Activated naive CD4-positive, alpha-beta T cell treated with anti-CD3 and anti-CD28 coated beads, Interleukin-2, amount 50 U/mL, for 72 hours (primary cell): ENCODE measurements around the gene FCHSD2. TPM values are rescaled to one million over a fixed set of nuclear protein-coding genes. Genes with fewer than 3 reads are reported as not detected.
A peak's percentile ranks its signal among the peaks of the same experiment; 100 is the strongest.

Experiments used
- ATAC-seq, 2 donors: fragments of 150-1000 bp; cut with Tn5 transposase; 2 replicates each; pipeline ENCODE4 v1.10.0; 2021; ENCODE audit warnings: mild to moderate bottlenecking in 2 of 2, moderate library complexity in 2 of 2
- DNase-seq, 2 donors: peaks; one replicate each; pipeline ENCODE4 v3.0.0; 2021 to 2022; ENCODE audit warnings: low spot score in 2 of 2
- H3K27ac Mint-ChIP-seq, 2 donors: one replicate each; pipeline ENCODE4 v1.8.0; 2022; ENCODE audit warnings: mild to moderate bottlenecking in 2 of 2, mixed read lengths in 2 of 2
- H3K36me3 Mint-ChIP-seq, 2 donors: one replicate each; pipeline ENCODE4 v1.8.0; 2022; ENCODE audit warnings: mixed read lengths in 2 of 2
- H3K9me3 Mint-ChIP-seq, 2 donors: one replicate each; pipeline ENCODE4 v1.8.0; 2022; ENCODE audit warnings: mixed read lengths in 2 of 2
- total RNA-seq, 2 donors: library from RNA; stranded (reverse); gene quantifications; one replicate each; pipeline ENCODE4 v1.2.3, GENCODE V29; 2022

The FCHSD2 gene
- total RNA-seq, 2 donors from 2014 or later: 10.3 to 32.4 TPM

DNA sequence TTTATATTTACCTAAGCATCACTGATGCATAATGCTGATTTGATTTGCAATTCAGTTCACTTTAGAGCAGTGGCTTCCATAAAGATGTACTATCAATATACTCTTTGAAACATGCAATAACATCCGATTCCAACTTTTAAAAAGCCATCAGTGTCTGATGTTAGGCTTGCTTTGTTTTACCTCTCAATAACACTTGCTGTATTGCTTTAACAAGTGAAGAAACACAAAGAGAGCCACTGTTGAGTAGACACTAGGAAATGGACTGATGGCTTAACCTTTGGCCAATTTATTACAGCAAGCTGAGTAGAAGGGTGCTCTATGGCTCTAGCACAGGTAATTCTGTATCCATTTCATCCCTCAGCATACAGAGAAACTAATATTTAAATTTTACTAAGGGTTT is 122.1 kb downstream of the FCHSD2 start:
- H3K27ac Mint-ChIP-seq: no peak overlapping the region
- H3K36me3 Mint-ChIP-seq: peaks cover 27 to 31% of the 10 kb centered on the region in 2 donors
- H3K9me3 Mint-ChIP-seq: peaks cover 13 to 23% of the 10 kb centered on the region in 2 donors
- DNase-seq: no peak
- ATAC-seq: no peak

DNA sequence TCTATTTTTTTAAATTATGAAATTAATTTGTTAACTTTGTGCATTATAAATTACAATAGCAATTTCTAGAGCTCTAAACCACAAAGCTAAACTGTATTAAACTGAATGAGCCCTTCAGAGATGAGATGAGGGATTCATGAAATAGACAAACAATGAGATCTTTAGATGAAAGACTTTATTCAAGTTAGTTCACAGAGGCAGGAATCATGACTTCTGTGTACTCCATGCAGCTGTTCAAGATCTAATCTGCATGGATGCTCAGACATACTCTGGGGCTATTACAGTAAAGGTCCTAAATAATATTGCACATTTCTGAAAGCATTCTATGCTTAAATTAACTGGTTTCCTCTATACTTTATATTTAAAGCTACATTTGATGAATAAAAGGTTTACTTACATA is 122.7 kb downstream of the FCHSD2 start:
- DNase-seq (no peak), ATAC-seq (no peak)
- Mint-ChIP-seq H3K36me3 (peaks cover 21 to 25% of the 10 kb centered on the region in 2 donors), H3K27ac (no peak overlapping the region), H3K9me3 (peaks cover 7 to 18% of the 10 kb centered on the region in 2 donors)

DNA sequence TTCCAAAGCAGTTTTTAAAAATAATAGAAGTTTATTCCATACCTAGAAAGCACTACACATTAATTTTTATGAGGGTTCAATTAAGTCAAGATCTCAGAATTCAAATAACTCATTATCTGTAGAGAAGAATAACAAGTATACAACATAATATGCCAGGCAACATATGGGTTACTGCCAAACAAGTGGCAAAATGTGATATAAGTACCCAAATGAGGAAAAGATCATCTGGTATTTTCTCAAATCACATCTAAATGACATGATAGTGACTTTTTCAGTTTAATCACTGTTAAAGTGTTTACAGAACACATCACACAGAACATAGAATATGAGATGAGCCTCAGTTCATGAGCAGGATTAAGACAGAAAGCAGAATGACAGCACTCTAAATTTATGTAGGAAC is 123.3 kb downstream of the FCHSD2 start:
- H3K27ac Mint-ChIP-seq: no peak overlapping the region
- DNase-seq: no peak

DNA sequence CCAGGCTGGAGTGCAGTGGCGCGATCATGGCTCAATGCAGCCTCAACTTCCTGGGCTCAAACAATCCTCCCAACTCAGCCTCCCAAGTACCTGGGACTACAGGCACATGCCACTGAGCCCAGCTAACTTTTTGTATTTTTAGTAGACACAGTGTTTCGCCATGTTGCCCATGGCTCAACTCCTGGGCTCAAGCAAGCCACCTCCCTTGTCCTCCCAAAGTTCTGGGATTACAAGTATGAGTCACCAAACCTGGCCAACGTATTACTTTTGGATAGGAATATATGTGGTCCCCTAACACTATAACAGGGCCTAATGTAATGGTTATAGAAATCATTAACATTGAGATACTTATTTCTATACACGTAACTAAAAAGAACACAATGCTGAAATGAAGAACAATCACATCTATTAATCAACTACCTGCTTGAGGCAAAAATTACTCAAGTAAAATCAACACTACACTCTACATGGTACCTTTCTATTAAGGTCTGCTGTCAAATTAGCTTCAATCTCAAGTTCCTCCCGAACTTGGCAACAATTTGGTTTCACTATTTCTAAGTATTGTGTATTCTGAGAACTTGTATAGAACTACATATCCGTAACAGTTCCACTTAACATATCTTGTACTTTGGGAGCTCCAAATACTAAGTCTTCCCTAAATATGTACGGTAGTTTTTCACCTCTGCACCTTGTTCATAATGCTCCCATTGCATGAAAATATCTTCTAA is 124.9 kb downstream of the FCHSD2 start:
- Mint-ChIP-seq H3K27ac (peak overlapping the region in 1 of 2 donors; percentile 23), H3K36me3 (peaks cover 8 to 15% of the 10 kb centered on the region in 2 donors), H3K9me3 (peaks cover 0 to 8% of the 10 kb centered on the region in 2 donors)
- ATAC-seq (no peak), DNase-seq (no peak)

More for the DNA sequence above, 123.3 kb downstream of the FCHSD2 start:
- peaks cover 3 to 12% of the 10 kb centered on the region in 2 donors for H3K9me3 Mint-ChIP-seq
- ATAC-seq: no peak
- peaks cover 15 to 19% of the 10 kb centered on the region in 2 donors for H3K36me3 Mint-ChIP-seq

DNA sequence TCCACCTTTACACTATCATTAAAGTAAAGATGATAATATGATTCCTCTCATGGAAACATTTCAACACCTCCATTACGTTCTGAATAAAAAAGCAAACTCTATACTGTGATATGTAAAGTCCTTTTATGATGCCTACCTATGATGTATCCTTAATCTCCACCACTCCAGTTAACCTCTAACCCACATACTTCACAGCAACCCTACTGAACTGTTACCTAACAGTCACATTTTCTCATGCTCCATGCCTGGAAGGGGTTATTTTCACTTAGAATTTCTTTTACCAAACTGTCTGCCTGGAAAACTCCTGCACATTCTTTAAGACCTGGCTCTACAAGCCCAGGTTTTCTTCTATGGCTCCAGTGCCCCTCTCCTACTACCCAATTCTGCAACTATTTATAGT is 129.1 kb downstream of the FCHSD2 start:
- DNase-seq (no peak), ATAC-seq (no peak)
- Mint-ChIP-seq H3K36me3 (peaks cover 22 to 31% of the 10 kb centered on the region in 2 donors), H3K27ac (no peak overlapping the region), H3K9me3 (peaks cover 14 to 15% of the 10 kb centered on the region in 2 donors)

DNA sequence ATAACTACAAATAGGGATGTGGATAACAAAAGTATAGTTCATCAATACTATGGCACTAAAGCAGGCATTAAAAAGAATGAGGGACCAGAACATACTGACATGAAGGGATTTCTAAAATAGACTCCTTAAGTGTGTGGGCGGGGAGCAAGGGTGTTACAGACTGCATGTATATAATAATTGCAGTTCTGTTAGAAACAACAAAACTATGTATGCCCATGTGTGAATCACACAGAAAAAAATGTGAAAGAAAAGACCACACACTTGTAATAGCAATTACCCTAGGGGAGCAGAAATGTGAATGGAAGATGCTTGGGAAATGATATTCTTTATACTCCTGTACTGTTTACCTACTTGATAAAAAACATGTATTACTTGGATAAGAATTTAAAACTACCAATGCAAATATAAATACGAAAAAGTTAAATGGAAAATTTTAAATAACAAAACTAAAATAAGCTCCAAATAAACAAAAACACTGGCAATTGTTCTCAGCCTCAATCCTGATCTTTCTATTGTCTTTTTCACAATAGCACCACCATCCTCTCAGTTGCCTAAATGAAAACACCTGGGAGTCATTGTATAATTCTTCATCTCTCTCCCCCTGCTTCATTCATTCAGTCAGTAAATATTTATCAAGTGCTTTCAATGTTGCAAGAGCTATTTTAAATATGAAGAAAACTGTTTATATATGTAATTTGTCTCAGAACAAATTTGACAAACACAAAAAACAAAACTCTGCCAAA is 129.8 kb downstream of the FCHSD2 start:
- no peak overlapping the region for H3K27ac Mint-ChIP-seq
- DNase-seq: no peak
- no peak for ATAC-seq
- peaks cover 14 to 15% of the 10 kb centered on the region in 2 donors for H3K9me3 Mint-ChIP-seq
- peaks cover 26 to 31% of the 10 kb centered on the region in 2 donors for H3K36me3 Mint-ChIP-seq

DNA sequence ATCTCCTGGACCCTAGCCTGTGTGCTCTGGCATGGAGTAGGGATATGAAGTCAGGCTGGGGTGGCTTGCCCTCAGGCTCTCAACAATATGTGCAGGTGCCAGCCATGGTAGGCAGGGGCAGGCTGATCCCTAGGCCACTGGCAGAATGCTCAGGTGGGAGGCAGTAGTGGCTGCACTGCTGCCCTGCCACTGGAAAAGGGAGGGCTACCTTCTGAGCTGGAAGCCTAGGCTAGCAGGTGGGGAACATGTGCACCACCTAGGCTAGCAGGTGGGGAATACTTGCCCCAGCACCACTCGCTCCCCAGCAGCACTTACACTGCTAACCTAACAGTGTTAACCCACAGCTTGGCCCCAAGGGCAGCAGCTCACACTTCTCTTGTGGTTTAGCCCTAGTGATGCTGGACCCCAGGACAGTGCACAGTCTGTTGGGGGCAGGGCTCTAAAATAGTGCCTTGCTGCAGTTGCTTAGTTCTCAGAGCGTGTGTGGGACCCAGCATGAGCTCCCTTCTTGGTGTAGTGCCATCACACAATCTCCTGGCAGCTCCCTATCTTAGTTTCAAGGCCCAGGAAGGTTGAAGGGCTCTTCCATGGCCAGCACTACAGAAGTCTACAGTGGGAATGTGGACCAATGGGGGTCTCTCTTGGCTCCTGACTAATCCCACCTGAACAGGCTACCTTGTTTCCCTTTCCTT is 130.8 kb downstream of the FCHSD2 start:
- Mint-ChIP-seq H3K36me3 (peaks cover 27 to 31% of the 10 kb centered on the region in 2 donors), H3K9me3 (peaks cover 14 to 15% of the 10 kb centered on the region in 2 donors), H3K27ac (peak overlapping the region in 1 of 2 donors; percentile 70)
- ATAC-seq (no peak), DNase-seq (no peak)

DNA sequence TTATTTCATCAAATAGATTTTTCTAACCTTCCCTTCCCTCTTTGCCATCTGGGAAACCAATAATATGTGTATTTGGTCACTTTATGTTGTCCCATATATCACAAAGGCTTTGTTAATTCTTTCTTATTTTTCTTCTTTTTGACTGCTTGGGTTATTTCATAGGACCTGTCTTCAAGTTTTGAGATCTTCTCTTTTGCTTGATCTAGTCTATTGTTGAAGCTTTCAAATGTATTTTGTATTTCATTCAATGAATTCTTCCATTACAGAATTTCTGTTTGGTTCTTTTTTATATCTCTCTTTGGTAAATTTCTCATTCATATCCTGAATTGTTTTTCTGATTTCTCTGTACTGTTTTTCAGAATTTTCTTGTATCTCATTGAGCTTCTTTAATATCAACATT is 132.1 kb downstream of the FCHSD2 start:
- Mint-ChIP-seq H3K9me3 (peaks cover 14 to 15% of the 10 kb centered on the region in 2 donors), H3K27ac (no peak overlapping the region), H3K36me3 (peaks cover 27 to 31% of the 10 kb centered on the region in 2 donors)
- DNase-seq (no peak), ATAC-seq (no peak)

DNA sequence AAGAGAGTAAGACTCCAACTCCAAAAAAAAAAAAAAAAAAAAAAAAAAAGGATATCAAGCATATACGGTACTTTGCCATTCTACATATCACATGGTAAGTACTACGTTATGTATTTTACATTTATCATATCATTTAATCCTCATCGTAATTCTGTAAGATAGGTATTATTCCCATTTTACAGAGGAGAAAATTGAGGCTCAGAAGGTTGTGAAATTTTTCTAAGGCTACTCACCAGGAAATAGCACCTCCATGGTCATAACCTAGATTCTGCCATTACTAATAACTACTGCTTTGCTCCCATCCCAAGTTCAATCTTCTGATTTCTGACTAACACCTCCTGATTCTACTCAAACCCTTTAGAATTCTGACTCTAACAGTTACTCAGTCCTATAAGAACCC is 138.0 kb downstream of the FCHSD2 start:
- peaks cover 0 to 5% of the 10 kb centered on the region in 2 donors for H3K36me3 Mint-ChIP-seq
- H3K27ac Mint-ChIP-seq: no peak overlapping the region

DNA sequence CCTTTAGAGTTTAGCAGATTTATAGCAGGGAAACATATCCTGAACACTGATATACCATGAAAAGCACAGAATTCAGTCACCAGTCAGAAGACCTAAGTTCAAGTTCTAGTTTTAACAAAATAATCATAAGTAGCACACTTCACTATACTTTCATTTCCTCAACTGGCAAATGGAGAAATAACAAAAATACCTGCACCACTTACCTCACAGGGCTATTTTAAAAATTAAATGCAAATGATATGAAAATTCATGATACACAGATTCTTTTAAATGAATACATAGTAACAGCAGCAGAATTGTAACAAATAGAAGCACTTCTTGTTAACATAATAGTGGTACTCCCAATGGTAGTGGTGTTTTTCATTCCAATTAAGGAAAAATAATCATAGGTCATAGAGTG is 139.0 kb downstream of the FCHSD2 start:
- H3K36me3 Mint-ChIP-seq: peaks cover 0 to 5% of the 10 kb centered on the region in 2 donors
- DNase-seq (no peak), ATAC-seq (no peak)
- no peak overlapping the region for H3K27ac Mint-ChIP-seq
- H3K9me3 Mint-ChIP-seq: no peaks in the 10 kb centered on the region

More for the DNA sequence above, 138.0 kb downstream of the FCHSD2 start:
- no peaks in the 10 kb centered on the region for H3K9me3 Mint-ChIP-seq
- ATAC-seq (no peak), DNase-seq (no peak)

DNA sequence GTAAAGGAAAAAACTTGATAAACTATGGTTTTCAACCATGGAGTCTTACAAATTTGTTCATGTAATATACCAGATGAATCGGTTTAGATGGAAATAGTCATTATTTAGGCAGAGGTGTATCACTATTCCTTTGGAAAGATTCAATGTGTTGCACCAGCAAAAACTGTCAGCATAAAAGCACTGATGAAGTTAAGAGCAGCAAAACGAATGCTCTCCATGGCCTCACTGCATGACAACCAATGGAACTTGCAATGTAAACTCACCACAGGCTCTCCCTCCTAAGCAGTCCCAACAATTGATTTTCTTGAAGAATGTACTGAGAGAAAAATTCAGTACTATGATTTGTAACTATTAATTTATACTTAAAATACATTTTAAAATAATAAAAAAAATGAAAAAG is 139.9 kb downstream of the FCHSD2 start:
- Mint-ChIP-seq H3K9me3 (no peaks in the 10 kb centered on the region), H3K36me3 (peaks cover 0 to under 1% of the 10 kb centered on the region in 2 donors), H3K27ac (no peak overlapping the region)
- ATAC-seq (no peak), DNase-seq (no peak)

DNA sequence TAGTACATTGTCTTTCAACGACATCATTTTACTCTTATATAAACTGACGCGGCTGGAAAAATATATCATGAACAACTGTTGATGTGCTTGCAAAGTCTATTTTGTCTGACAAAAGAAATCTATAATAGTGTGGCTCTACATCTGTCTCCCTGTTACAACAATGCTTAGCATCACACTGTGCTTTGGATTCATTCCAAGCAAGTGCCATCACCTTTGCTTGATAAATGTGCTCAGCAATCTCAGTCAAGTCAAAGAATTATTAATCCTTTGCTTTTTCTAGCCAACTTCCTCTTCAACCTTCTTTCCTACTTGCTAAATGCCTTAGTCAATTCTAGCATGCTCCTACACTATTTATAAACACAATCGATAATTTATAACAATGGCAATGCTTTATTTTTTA is 140.5 kb downstream of the FCHSD2 start:
- H3K27ac Mint-ChIP-seq: no peak overlapping the region
- H3K36me3 Mint-ChIP-seq: no peaks in the 10 kb centered on the region
- DNase-seq (no peak), ATAC-seq (no peak)
- H3K9me3 Mint-ChIP-seq: no peaks in the 10 kb centered on the region

DNA sequence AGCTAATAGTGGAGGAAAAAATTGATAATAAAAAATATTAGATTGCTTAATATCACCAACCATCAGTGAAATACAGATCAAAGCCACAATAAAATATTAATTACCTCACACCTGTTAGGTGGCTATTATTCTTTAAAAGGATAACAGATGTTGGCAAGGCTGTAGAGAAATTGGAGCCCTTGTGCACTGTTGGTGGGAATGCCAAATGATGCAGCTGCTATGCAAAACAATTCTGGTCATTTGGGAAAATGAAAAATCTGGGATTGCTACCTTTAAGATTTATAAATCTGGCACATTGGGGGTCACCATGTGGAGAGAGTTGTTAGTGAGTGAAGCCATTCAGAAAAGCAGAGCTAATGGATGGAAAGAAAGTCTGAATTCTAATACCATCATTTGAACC is 143.4 kb downstream of the FCHSD2 start:
- no peak overlapping the region for H3K27ac Mint-ChIP-seq
- DNase-seq (no peak), ATAC-seq (no peak)

DNA sequence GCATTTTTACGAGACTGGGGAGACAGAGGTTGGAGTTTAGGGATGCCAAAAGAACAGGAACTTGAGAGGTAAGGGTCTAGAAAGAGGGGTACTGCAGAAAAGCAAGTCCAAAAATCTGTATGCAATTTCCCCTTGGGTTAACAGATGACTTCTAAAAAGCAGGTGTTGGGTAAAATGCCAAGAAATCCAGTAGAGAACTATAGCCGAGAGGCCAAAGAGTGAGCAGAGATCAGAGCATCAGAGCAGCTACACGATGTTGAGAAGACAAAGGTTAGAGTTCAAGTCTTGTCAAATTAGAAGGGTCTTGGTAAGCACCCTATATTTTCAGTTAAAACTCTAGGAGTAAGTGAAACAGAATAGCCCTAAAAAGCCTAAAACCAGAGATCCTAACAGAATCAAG is 145.2 kb downstream of the FCHSD2 start:
- Mint-ChIP-seq H3K9me3 (no peaks in the 10 kb centered on the region), H3K27ac (no peak overlapping the region), H3K36me3 (no peaks in the 10 kb centered on the region)
- ATAC-seq (no peak), DNase-seq (no peak)

More for the DNA sequence above, 143.4 kb downstream of the FCHSD2 start:
- Mint-ChIP-seq H3K36me3 (no peaks in the 10 kb centered on the region), H3K9me3 (no peaks in the 10 kb centered on the region)

DNA sequence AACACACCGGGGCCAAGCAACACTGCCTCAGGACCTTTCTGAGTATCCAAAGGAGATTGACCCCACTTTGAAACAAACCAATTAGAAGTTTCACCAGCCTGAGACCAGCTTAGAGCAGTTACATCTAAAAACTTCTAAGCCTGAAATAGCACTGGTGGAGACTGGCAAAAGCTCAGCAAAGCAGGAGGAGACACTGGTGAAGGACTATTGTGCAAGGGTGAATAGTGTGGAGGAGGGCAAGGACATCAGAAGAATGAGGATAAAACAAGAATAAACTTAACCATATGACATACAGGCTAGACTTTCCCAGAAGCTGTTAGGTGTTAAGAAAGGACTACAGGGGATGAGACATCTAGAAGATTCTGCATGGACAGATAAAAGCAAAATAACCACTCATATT is 152.4 kb downstream of the FCHSD2 start:
- DNase-seq: no peak

DNA sequence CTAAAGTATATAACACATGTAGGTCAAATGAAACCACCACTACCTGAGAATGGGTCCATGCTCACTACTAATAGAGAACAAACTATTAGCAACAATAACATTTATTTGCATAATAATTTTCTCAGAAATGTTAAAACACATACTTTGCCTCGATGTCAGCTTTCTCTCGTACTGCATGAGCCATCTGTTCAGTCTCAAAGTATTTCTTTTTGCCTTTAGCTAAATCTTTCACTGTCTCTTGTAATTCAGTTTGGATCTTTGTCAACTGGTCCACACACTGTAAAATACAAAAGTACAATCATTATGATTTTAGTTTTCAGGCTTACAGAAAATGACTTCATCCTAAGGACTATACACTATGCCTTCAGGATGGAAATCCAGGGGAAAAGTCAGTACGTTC is 153.3 kb downstream of the FCHSD2 start:
- no peak for DNase-seq
- no peak overlapping the region for H3K27ac Mint-ChIP-seq

More for the DNA sequence above, 152.4 kb downstream of the FCHSD2 start:
- H3K27ac Mint-ChIP-seq: no peak overlapping the region
- no peak for ATAC-seq
- H3K36me3 Mint-ChIP-seq: no peaks in the 10 kb centered on the region
- H3K9me3 Mint-ChIP-seq: no peaks in the 10 kb centered on the region

DNA sequence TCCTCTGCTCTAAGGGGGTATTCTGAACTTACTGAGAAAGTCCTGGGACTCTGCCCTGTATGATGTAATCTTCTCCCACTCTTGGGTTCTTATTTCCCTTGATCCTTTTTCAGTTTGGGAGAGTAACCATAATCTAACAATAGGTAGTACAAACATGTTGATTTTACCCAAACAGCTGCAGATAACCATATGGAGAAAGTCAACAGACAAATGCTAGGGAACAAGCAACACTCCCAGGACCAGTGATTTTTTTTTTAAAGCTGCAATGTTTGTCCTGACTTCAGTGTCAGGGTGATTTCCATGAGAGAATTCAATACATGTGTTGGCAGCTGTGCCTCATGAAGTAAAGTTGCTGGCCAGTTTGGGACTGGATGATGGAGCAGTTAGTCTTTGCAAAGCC is 156.5 kb downstream of the FCHSD2 start:
- Mint-ChIP-seq H3K36me3 (no peaks in the 10 kb centered on the region), H3K9me3 (no peaks in the 10 kb centered on the region), H3K27ac (no peak overlapping the region)
- ATAC-seq: no peak
- no peak for DNase-seq

More for the DNA sequence above, 153.3 kb downstream of the FCHSD2 start:
- no peak for ATAC-seq
- H3K36me3 Mint-ChIP-seq: no peaks in the 10 kb centered on the region
- no peaks in the 10 kb centered on the region for H3K9me3 Mint-ChIP-seq
